Gastrocnemius medialis (tissue), 4 donors: Measurements from ENCODE around the gene PRSS21. TPM values are rescaled to one million over a fixed set of nuclear protein-coding genes. Genes with fewer than 3 reads are reported as not detected.

Source experiments
- ATAC-seq, 2 donors: fragments of 150-250 bp; one replicate each; pipeline ENCODE4 v1.9.1; 2016
- DNase-seq, 2 donors: peaks; one replicate each; pipeline ENCODE4 v3.0.0-alpha.2; 2019
- H3K27ac ChIP-seq, 4 donors: fragments of 200-600 bp; sonication (generic); 1 replicate in 1 of 4; 2 replicates in 3 of 4; pipeline ENCODE4 v1.5.1; 2016 to 2018; ENCODE audit warnings: mild to moderate bottlenecking in 2 of 4, moderate library complexity in 1 of 4
- H3K27me3 ChIP-seq, 3 donors: fragments of 200-600 bp; sonication (generic) in 2 of 3; 1 replicate in 1 of 3; 2 replicates in 2 of 3; pipeline versions ENCODE4 v1.5.1 to v1.6.0; 2016 to 2019; ENCODE audit warnings: mild to moderate bottlenecking in 1 of 3, moderate library complexity in 1 of 3
- H3K36me3 ChIP-seq, 2 donors: fragments of 200-600 bp; sonication (generic) in 1 of 2; one replicate each; pipeline ENCODE4 v1.5.1; 2017 to 2018
- H3K4me1 ChIP-seq, 2 donors: fragments of 200-600 bp; sonication (generic) in 1 of 2; one replicate each; pipeline ENCODE4 v1.5.1; 2016 to 2017; ENCODE audit warnings: mild to moderate bottlenecking in 2 of 2
- H3K4me3 ChIP-seq, 4 donors: fragments of 200-600 bp; sonication (generic) in 3 of 4; 1 replicate in 1 of 4; 2 replicates in 3 of 4; pipeline ENCODE4 v1.5.1; 2016 to 2019; ENCODE audit warnings: mild to moderate bottlenecking in 2 of 4
- H3K9me3 ChIP-seq, 3 donors: fragments of 200-600 bp; sonication (generic) in 2 of 3; 1 replicate in 1 of 3; 2 replicates in 2 of 3; pipeline ENCODE4 v1.5.1; 2016 to 2019
- POLR2A ChIP-seq, 2 donors: fragments of 450-650 bp; IDR thresholded peaks; one replicate each; pipeline ENCODE4 v1.6.1; 2017; ENCODE audit warnings: antibody characterized with exemption in 2 of 2, mild to moderate bottlenecking in 2 of 2, moderate library complexity in 2 of 2
- in situ Hi-C, 4 donors: fragments of 200-750 bp; cut with MboI; loops; one replicate each; pipeline versions ENCODE4 v1.15.0 to v1.8.0; 2017; ENCODE audit warnings: low sequenced_read_pairs in 4 of 4
- intact Hi-C: fragments of 100-400 bp; cut with DNase I; formaldehyde crosslinking; loops from one replicate; pipeline ENCODE4 v1.15.1; 2023; ENCODE audit warnings: low total_unique reads
- total RNA-seq, 4 donors: library from RNA; depleted of rRNA; stranded (reverse); fragments of >200 nt; gene quantifications; one replicate each; pipeline versions ENCODE4 v1.1.0 to v1.2.3, GENCODE V29; 2016
- TF ChIP-seq, protein P1 (sequence below), 5 experiments: fragments of 450-650 bp in 3 of 5; fragments of 200-600 bp in 2 of 5; sonication (generic) in 2 of 5; IDR thresholded peaks in 4 of 5; conservative IDR thresholded peaks in 1 of 5; 1 replicate in 4 of 5; 2 replicates in 1 of 5; pipeline ENCODE4 v1.5.1; 2016 to 2019; ENCODE audit warnings: antibody characterized with exemption in 5 of 5, mild to moderate bottlenecking in 3 of 5, moderate library complexity in 3 of 5

PRSS21 gene
- total RNA-seq, 4 donors from 2014 or later = not detected

DNA sequence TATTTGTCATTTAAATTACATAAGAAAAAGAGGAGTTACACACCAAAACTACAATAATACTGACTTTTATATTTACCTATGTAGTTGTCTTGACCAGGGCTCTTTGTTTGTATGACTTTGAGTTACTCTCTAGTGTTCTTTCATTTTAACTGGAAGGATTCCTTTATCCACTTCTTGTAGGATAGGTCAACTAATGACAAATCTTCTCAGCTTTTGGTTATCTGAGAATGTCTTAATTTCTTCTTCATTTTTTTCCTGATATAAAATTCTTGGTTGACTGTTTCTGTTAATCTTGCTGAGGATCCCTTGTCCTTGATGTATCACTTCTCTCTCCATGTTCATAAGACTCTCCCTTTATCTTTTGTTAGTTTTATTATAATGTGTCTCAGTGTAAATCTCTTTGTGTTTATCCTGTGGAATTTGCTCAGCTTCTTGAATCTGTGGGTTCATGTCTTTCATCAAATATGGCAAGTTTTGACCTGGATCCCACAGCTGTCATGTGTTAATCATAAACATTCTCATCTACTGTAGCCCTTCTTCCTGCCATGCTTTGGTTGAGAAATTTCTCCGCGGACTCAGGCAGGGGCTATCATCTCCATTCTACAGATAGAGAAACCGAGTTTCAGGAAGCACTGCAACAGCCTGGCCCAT is 13.4 kb upstream of the PRSS21 start:
- DNase-seq (no peak), ATAC-seq (no peak)
- Histone ChIP-seq H3K4me3 (no peak overlapping the region), H3K36me3 (no peaks in the 10 kb centered on the region), H3K4me1 (no peaks in the 10 kb centered on the region), H3K9me3 (peaks cover 0 to 12% (median 6%) of the 10 kb centered on the region in 3 donors), H3K27ac (no peak overlapping the region), H3K27me3 (peaks cover 0 to 13% (median 0%) of the 10 kb centered on the region in 3 donors)
- in situ Hi-C loops (no loop called here), intact Hi-C loops (no loop called here)
- TF ChIP-seq, protein P1, sequence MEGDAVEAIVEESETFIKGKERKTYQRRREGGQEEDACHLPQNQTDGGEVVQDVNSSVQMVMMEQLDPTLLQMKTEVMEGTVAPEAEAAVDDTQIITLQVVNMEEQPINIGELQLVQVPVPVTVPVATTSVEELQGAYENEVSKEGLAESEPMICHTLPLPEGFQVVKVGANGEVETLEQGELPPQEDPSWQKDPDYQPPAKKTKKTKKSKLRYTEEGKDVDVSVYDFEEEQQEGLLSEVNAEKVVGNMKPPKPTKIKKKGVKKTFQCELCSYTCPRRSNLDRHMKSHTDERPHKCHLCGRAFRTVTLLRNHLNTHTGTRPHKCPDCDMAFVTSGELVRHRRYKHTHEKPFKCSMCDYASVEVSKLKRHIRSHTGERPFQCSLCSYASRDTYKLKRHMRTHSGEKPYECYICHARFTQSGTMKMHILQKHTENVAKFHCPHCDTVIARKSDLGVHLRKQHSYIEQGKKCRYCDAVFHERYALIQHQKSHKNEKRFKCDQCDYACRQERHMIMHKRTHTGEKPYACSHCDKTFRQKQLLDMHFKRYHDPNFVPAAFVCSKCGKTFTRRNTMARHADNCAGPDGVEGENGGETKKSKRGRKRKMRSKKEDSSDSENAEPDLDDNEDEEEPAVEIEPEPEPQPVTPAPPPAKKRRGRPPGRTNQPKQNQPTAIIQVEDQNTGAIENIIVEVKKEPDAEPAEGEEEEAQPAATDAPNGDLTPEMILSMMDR (IDR thresholded peaks at IDR 0.05 in 4 of 5, conservative IDR thresholded peaks at IDR 0.05 in 1 of 5) = no peak
- no peak for TF ChIP-seq POLR2A (IDR thresholded peaks at IDR 0.05)

DNA sequence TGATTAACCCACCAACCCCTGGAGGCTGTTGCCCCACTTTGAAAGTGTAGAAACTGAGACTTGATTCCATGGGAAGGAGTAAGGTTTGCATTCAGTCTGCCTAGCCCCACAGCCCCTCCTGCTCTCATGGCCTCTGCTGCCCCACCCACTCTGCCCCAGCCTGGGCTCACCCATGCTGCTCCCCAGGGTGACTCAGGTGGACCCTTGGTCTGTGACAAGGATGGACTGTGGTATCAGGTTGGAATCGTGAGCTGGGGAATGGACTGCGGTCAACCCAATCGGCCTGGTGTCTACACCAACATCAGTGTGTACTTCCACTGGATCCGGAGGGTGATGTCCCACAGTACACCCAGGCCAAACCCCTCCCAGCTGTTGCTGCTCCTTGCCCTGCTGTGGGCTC is 12.3 kb upstream of the PRSS21 start:
- Histone ChIP-seq H3K4me1 (no peaks in the 10 kb centered on the region), H3K36me3 (no peaks in the 10 kb centered on the region), H3K27ac (no peak overlapping the region), H3K9me3 (peaks cover 0 to 12% (median 6%) of the 10 kb centered on the region in 3 donors), H3K4me3 (no peak overlapping the region), H3K27me3 (peaks cover 0 to 13% (median 0%) of the 10 kb centered on the region in 3 donors)
- in situ Hi-C loops = no loop called here
- intact Hi-C loops = no loop called here
- TF ChIP-seq, protein P1 (IDR thresholded peaks at IDR 0.05 in 4 of 5, conservative IDR thresholded peaks at IDR 0.05 in 1 of 5) = no peak
- no peak for DNase-seq
- no peak for ATAC-seq

DNA sequence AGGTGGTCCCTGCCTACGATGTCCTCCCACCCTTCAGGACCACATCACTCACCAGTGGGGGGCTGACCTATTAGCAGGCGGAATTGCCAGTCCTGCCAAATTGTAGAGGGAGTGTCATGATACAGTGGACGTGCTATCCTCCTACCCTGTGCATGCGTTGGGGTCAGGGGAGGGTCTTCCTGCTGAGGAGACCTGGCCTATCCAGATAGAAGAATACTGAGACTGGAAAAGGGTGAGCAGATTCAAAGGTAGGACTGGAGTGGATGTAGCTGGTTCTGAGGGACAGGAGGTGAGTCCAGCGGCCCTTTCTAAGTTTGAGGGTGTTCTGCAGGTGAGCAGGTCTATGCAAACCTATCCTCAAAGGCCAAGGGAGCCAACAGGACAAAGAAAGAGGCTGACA is 10.8 kb upstream of the PRSS21 start:
- no peaks in the 10 kb centered on the region for H3K4me1 ChIP-seq
- DNase-seq = no peak
- no peak for ATAC-seq
- H3K36me3 ChIP-seq = no peaks in the 10 kb centered on the region
- TF ChIP-seq, protein P1 (IDR thresholded peaks at IDR 0.05 in 4 of 5, conservative IDR thresholded peaks at IDR 0.05 in 1 of 5) = no peak
- no peak for TF ChIP-seq POLR2A (IDR thresholded peaks at IDR 0.05)
- in situ Hi-C loops (no loop called here), intact Hi-C loops (no loop called here)
- peaks cover 0 to 12% (median 6%) of the 10 kb centered on the region in 3 donors for H3K9me3 ChIP-seq
- H3K27ac ChIP-seq = no peak overlapping the region
- H3K27me3 ChIP-seq = peaks cover 0 to 13% (median 0%) of the 10 kb centered on the region in 3 donors
- H3K4me3 ChIP-seq = no peak overlapping the region

DNA sequence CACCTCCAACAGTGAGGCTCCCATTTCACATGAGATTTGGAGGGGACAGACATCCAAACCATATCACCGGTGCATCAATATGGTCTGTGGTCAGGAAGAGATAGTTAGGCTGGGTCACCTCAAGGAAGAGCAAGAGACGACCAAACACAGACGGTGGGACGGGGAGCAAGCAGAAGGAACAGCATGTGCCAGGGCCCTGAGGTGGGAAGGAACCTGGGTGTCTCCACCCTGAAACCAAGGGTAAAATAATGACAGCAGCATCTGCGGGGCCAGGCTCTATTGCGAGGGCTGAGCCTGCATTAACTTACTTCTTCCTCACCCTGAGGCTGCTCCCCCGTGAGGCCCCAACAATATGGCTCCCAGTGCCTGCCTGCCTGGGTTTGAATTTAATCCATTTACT is 8.9 kb upstream of the PRSS21 start:
- no peak overlapping the region for H3K27ac ChIP-seq
- peaks cover 0 to 10% of the 10 kb centered on the region in 2 donors for H3K4me1 ChIP-seq
- intact Hi-C loops (no loop called here), in situ Hi-C loops (no loop called here)
- no peak overlapping the region for H3K4me3 ChIP-seq
- ATAC-seq (no peak), DNase-seq (no peak)
- peaks cover 0 to 12% (median 6%) of the 10 kb centered on the region in 3 donors for H3K9me3 ChIP-seq
- TF ChIP-seq, protein P1 (IDR thresholded peaks at IDR 0.05 in 4 of 5, conservative IDR thresholded peaks at IDR 0.05 in 1 of 5) = no peak
- no peak for TF ChIP-seq POLR2A (IDR thresholded peaks at IDR 0.05)
- H3K27me3 ChIP-seq = peaks cover 0 to 13% (median 0%) of the 10 kb centered on the region in 3 donors
- H3K36me3 ChIP-seq = no peaks in the 10 kb centered on the region
